Measurements from ENCODE around the gene MAD1L1.

- no peak for TF ChIP-seq POLR2A (IDR thresholded peaks at IDR 0.05)
- TF ChIP-seq CTCF (IDR thresholded peaks at IDR 0.05), result no peak
Observed at GRCh38 chr7:1785839-1786238, 446.9 kb downstream of the MAD1L1 start.
